Omental fat pad (tissue), 4 donors: Measurements from ENCODE around the gene ROBO1. TPM values are rescaled to one million over a fixed set of nuclear protein-coding genes. Genes with fewer than 3 reads are reported as not detected.

Experiments
- ATAC-seq: fragments of 150-250 bp; one replicate; pipeline ENCODE4 v1.9.1; 2016; ENCODE audit warnings: mild to moderate bottlenecking, moderate library complexity; ENCODE audit not compliant: low FRiP score
- DNase-seq: peaks from one replicate; pipeline ENCODE4 v3.0.0-alpha.2; 2019; ENCODE audit warnings: low spot score
- CTCF ChIP-seq, 3 donors: fragments of 450-650 bp; IDR thresholded peaks; one replicate each; pipeline ENCODE4 v1.5.1; 2016 to 2017; ENCODE audit warnings: antibody characterized with exemption in 3 of 3, mild to moderate bottlenecking in 3 of 3, moderate library complexity in 2 of 3
- total RNA-seq, 4 donors: library from RNA; depleted of rRNA; stranded (reverse); fragments of >200 nt; gene quantifications; one replicate each; pipeline ENCODE4 v1.1.0, GENCODE V29; 2016

The ROBO1 gene
- total RNA-seq, 4 donors from 2014 or later: 13.7 to 34.2 (median 21.0) TPM

DNA sequence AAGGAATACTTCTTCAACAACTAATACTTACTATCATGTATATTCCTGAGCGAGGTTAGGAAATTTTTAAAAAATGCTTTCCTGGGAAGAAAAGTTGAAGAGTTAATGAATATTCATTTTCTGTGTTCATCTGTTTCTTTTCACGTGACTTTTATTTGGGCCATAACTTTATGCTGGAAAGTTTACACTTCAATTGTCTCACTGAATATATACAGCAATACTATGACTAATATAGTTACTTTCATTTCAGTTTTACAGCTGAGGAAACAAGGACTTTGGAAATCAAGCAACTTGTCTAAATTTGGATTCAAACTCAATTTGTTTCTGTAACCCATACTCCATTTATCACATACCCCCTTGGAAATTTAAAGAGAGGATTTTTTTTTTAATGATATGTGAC lies 894.2 kb downstream of the ROBO1 start:
- TF ChIP-seq CTCF (IDR thresholded peaks at IDR 0.05): no peak
- DNase-seq (no peak), ATAC-seq (no peak)

GRCh38 chr3:78872195-78872594 lies 895.6 kb downstream of the ROBO1 start:
- ATAC-seq (no peak), DNase-seq (no peak)
- no peak for TF ChIP-seq CTCF (IDR thresholded peaks at IDR 0.05)

GRCh38 chr3:78871048-78871447 lies 896.8 kb downstream of the ROBO1 start:
- ATAC-seq (no peak), DNase-seq (no peak)
- TF ChIP-seq CTCF (IDR thresholded peaks at IDR 0.05): no peak

- ATAC-seq (no peak), DNase-seq (no peak)
- TF ChIP-seq CTCF (IDR thresholded peaks at IDR 0.05): no peak
Measured at GRCh38 chr3:78870484-78870883, 897.3 kb downstream of the ROBO1 start.

DNA sequence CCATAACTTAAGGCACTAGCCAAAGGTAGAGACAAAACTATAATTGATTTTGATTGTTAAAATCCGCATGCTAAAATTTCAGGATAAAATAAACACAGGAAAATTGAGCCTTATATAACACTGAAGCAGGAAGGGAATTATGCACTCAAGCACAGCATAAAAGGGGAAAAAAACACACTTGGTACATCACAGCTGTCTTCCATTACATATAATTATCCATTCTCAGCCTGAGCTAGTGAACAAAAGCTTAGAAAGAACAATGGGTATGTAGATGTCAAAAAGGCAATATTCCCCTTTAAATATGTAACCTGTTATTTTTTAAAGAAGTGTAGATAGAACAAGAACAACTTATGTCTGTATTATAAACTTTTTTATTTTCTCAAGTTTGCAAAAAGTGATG lies 899.2 kb downstream of the ROBO1 start:
- no peak for DNase-seq

GRCh38 chr3:78867409-78868372 lies 900.1 kb downstream of the ROBO1 start:
- TF ChIP-seq CTCF (IDR thresholded peaks at IDR 0.05): no peak
- ATAC-seq (no peak), DNase-seq (no peak)

More for the DNA sequence above, 899.2 kb downstream of the ROBO1 start:
- no peak for ATAC-seq
- TF ChIP-seq CTCF (IDR thresholded peaks at IDR 0.05): no peak
